D721Med (cell line): Measurements from ENCODE around the gene GFOD2.

Experiments
- DNase-seq: peaks from one replicate; pipeline ENCODE4 v3.0.0; 2011; ENCODE audit warnings: low spot score; ENCODE audit not compliant: insufficient read length
- FAIRE-seq: peaks from 2 replicates; lab custom pipeline; 2011; peaks lifted over from hg19 to GRCh38; lab: Jason Lieb, UNC
- CTCF ChIP-seq: IDR thresholded peaks from 2 replicates; pipeline ENCODE4 v1.5.1; 2012; ENCODE audit warnings: mild to moderate bottlenecking, control low read depth; ENCODE audit not compliant: insufficient read depth; ENCODE audit errors: missing control alignments

The GFOD2 gene

GRCh38 chr16:67716097-67716496 is 3.0 kb downstream of the GFOD2 start:
- DNase-seq (no peak), FAIRE-seq (no peak)
- no peak for TF ChIP-seq CTCF

GRCh38 chr16:67714522-67714921 is 4.6 kb downstream of the GFOD2 start:
- TF ChIP-seq CTCF: no peak
- DNase-seq: no peak
- FAIRE-seq: no peak

DNA sequence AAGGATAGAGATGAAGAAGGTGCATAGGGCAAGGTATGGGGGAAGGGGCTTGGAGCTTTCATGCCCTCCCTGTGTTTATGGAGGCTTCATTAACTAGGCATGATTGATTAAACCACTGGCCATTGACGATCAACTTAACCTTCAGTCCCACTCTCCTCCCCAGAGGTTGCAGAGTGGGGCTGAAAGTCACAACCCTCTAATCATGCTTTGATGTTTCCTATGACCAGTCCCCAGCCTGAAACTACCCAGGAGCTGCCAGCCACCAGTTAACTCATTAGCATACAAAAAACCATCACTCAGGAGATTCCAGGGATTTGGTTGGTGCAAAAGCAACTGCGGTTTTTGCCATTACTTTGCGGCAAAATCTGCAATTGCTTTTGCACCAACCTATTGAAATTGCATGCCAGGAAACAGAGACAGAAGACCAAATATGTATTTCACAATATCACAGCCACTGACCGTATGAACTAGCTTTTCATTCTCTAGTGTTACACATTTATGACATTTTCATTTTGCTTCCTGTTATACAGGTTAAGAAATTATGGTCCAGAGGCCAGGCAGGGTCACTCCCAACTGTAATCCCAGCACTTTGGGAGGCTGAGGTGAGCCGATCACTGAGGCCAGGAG is 5.4 kb downstream of the GFOD2 start:
- DNase-seq: no peak
- TF ChIP-seq CTCF: no peak
- FAIRE-seq: no peak

DNA sequence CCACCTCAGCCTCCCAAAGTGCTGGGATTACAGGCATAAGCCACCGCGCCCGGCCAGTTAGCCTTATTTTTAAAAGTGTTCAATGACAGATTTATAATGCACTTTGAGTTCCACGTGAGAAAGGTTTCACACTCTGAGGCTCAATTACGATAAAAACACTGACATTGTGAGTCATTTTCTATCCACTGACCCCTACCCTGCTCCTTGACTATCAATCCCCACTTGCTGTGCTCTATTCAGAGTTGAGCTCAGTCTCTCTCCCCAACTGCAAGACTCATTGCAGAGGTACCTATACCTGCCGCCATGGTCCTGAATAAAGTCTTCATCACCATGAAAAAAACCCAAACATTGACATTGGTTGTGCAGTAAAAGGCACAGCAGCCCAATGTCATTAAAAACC is 8.5 kb downstream of the GFOD2 start:
- DNase-seq (no peak), FAIRE-seq (no peak)
- no peak for TF ChIP-seq CTCF

DNA sequence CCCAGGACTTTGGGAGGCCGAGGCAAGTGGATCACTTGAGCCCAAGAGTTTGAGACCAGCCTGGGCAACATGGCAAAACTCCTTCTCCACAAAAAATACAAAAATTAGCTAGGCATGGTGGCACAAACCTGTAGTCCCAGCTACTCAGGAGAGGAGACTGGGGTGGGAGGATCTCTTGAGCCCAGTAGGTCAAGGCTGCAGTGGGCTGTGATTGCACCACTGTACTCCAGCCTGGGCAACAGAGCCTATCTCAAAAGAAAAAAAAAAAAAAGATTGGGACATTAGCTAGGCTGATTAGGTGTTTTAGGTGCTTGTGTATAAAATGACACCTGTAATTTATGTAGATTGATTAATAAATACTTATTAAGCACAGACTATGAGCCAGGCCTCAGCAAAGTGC is 10.1 kb downstream of the GFOD2 start:
- no peak for DNase-seq
- TF ChIP-seq CTCF: no peak
- FAIRE-seq: no peak

GRCh38 chr16:67708368-67708771 is 10.7 kb downstream of the GFOD2 start:
- no peak for TF ChIP-seq CTCF
- no peak for DNase-seq
- FAIRE-seq: no peak

GRCh38 chr16:67707790-67708189 is 11.3 kb downstream of the GFOD2 start:
- FAIRE-seq: no peak
- DNase-seq: no peak
- no peak for TF ChIP-seq CTCF
